GOT3 (cell line): Measurements from ENCODE around the gene ADAMTS13.
"Not testable (repeated sequence)": the region's sequence is repeated elsewhere in the genome, so short reads cannot be mapped to it uniquely, and the experiment has no call there.

Experiments
- DNase-seq: peaks from one replicate; lab custom pipeline; 2025; ENCODE audit warnings: mixed read lengths; lab: John Stamatoyannopoulos, UW

The ADAMTS13 gene

GRCh38 chr9:133421615-133422542 is at the start of gene ADAMTS13:
ADAMTS13 (plus strand) TSS chr9:133422367; CDS start chr9:133422444, 77 bp downstream.
- no peak for DNase-seq

GRCh38 chr9:133374612-133375115 is 47.5 kb upstream of the ADAMTS13 start:
- no peak for DNase-seq

- no peak for DNase-seq
These were observed 46.9 kb upstream of the ADAMTS13 start for GRCh38 chr9:133375116-133375723.

- DNase-seq: peak; percentile 82
These were observed 46.2 kb upstream of the ADAMTS13 start, which contains the start of the genes STKLD1 and SURF4 for GRCh38 chr9:133375724-133376654. STKLD1 (plus strand) TSS chr9:133376366; CDS start chr9:133376474, 108 bp downstream. SURF4 (minus strand) TSS chr9:133376060; CDS start chr9:133375969, 91 bp downstream.

GRCh38 chr9:133377280-133377679 is 44.9 kb upstream of the ADAMTS13 start:
- DNase-seq: not testable (repeated sequence)

- DNase-seq: peak; percentile 30
These were observed 44.4 kb upstream of the ADAMTS13 start for GRCh38 chr9:133377721-133378216.

- DNase-seq: no peak
These were observed 43.7 kb upstream of the ADAMTS13 start for GRCh38 chr9:133378408-133378962.

- DNase-seq: no peak
These were observed 42.7 kb upstream of the ADAMTS13 start for GRCh38 chr9:133379153-133380086.

GRCh38 chr9:133380734-133381133 is 41.4 kb upstream of the ADAMTS13 start:
- DNase-seq: no peak

- DNase-seq: no peak
These were observed 39.5 kb upstream of the ADAMTS13 start for GRCh38 chr9:133382507-133383141.

GRCh38 chr9:133383438-133383837 is 38.7 kb upstream of the ADAMTS13 start:
- no peak for DNase-seq

- no peak for DNase-seq
These were observed 37.3 kb upstream of the ADAMTS13 start for GRCh38 chr9:133384736-133385321.

GRCh38 chr9:133385452-133385851 is 36.7 kb upstream of the ADAMTS13 start:
- DNase-seq: no peak

GRCh38 chr9:133386338-133386737 is 35.8 kb upstream of the ADAMTS13 start:
- DNase-seq: no peak

- DNase-seq: no peak
These were observed 34.5 kb upstream of the ADAMTS13 start for GRCh38 chr9:133387680-133388079.

GRCh38 chr9:133389025-133389557 is 33.1 kb upstream of the ADAMTS13 start:
- DNase-seq: no peak

- DNase-seq: no peak
These were observed 32.6 kb upstream of the ADAMTS13 start for GRCh38 chr9:133389562-133389961.

GRCh38 chr9:133390713-133391112 is 31.5 kb upstream of the ADAMTS13 start:
- no peak for DNase-seq

GRCh38 chr9:133391449-133391848 is 30.7 kb upstream of the ADAMTS13 start:
- not testable (repeated sequence) for DNase-seq
